Pancreas (tissue), 10 donors: ENCODE results near the gene WWOX. TPM values are rescaled to one million over a fixed set of nuclear protein-coding genes. Genes with fewer than 3 reads are reported as not detected.

Source experiments
- ATAC-seq, 4 donors: fragments of 200-7000 bp; cut with Tn5 transposase; one replicate each; pipeline versions ENCODE4 v1.8.0 to v1.9.1; 2020; ENCODE audit warnings: mild to moderate bottlenecking in 4 of 4, moderate library complexity in 4 of 4
- DNase-seq, 6 donors: peaks; one replicate each; pipeline ENCODE4 v3.0.0-alpha.2; 2020
- FAIRE-seq: peaks from 2 replicates; lab custom pipeline; 2012; peaks lifted over from hg19 to GRCh38; lab: Jason Lieb, UNC
- H3K27ac ChIP-seq, 4 donors: fragments of 200-600 bp; sonication (generic); 1 replicate in 3 of 4; 2 replicates in 1 of 4; pipeline versions ENCODE4 v1.5.0 to v1.8.0; 2020
- H3K27me3 ChIP-seq, 4 donors: fragments of 200-600 bp; one replicate each; pipeline ENCODE4 v1.8.0; 2021
- H3K36me3 ChIP-seq, 3 donors: fragments of 200-600 bp; sonication (generic) in 1 of 3; one replicate each; pipeline versions ENCODE4 v1.5.0 to v1.8.0; 2020 to 2021
- H3K4me1 ChIP-seq, 3 donors: fragments of 200-600 bp; one replicate each; pipeline ENCODE4 v1.8.0; 2021
- H3K4me3 ChIP-seq, 4 donors: fragments of 200-600 bp; sonication (generic) in 2 of 4; one replicate each; pipeline versions ENCODE4 v1.5.0 to v1.8.0; 2020 to 2021
- H3K9me3 ChIP-seq, 4 donors: fragments of 200-600 bp; one replicate each; pipeline ENCODE4 v1.8.0; 2021
- whole genome bisulfite sequencing, 2 donors: extraction: QIAGEN DNeasy Blood & Tissue Kit; methylation state at CpG; one replicate each; pipeline ENCODE4 v1.1.7; 2013; 5-methylcytosine and 5-hydroxymethylcytosine counted together
- intact Hi-C, 3 donors: fragments of 100-400 bp; cut with DNase I; formaldehyde crosslinking; loops; one replicate each; pipeline versions ENCODE4 v1.11.1 to v1.14.2; 2022
- polyA plus RNA-seq, 2 donors: library from polyadenylated mRNA; stranded (reverse); fragments of 200-250 nt; gene quantifications; one replicate each; pipeline ENCODE4 v1.2.3, GENCODE V29; 2013
- total RNA-seq, 6 donors: library from RNA; stranded (reverse); fragmentation: NEBNext Ultra II Directional in 4 of 6; extraction: Animal tissue kit (Norgen Biotek cat#: 25700) in 4 of 6; gene quantifications; one replicate each; pipeline versions ENCODE4 v1.2.1 to v1.2.4, GENCODE V29; 2021 to 2023
- TF ChIP-seq, protein P1 (sequence below), 4 donors: fragments of 200-600 bp; sonication (generic) in 3 of 4; IDR thresholded peaks; one replicate each; pipeline versions ENCODE4 v1.5.0 to v1.8.0; 2021; ENCODE audit warnings: antibody characterized with exemption in 4 of 4
- donor health status: healthy with polysubstance abuse.
- donor health status: DM: no; HTN: no; CAD: no; lungs with moderate emphysema.
- donor health status: DM: no; HTN: no; CAD: no.
- donor health status: control.
- donor health status: control.
- donor health status: Bipolar disorder and iron deficiency.
- donor health status: DM: yes; HTN: yes; CAD: no.
- donor health status: DM: no; HTN: no; CAD: no.
- donor health status: DM: no; HTN: no; CAD: no.
- donor health status: DM: yes; HTN: yes; CAD: no.

WWOX gene
- total and polyA plus RNA-seq, 8 donors: 6.8 to 14.4 (median 10.8) TPM

DNA sequence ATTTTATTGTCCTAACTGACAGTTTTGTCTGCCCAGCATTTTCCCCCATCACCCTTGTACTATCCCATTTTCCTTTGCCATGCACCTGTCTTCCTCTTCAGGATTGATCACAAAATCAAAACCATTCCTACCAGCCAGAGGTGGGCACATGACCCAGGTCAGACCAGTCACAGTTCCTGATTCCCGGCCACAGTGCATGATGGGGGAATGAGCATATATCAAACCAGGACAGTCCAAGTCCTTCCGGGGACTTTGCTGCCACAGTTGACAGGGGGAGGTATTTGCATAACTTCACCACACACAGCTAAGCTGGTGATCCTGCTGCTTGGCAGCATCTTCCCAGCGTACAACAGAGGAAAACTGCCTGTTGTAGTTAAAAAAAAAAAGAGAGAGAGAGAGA lies 493.9 kb downstream of the WWOX start:
- H3K27ac ChIP-seq: no peak overlapping the region
- TF ChIP-seq, protein P1, sequence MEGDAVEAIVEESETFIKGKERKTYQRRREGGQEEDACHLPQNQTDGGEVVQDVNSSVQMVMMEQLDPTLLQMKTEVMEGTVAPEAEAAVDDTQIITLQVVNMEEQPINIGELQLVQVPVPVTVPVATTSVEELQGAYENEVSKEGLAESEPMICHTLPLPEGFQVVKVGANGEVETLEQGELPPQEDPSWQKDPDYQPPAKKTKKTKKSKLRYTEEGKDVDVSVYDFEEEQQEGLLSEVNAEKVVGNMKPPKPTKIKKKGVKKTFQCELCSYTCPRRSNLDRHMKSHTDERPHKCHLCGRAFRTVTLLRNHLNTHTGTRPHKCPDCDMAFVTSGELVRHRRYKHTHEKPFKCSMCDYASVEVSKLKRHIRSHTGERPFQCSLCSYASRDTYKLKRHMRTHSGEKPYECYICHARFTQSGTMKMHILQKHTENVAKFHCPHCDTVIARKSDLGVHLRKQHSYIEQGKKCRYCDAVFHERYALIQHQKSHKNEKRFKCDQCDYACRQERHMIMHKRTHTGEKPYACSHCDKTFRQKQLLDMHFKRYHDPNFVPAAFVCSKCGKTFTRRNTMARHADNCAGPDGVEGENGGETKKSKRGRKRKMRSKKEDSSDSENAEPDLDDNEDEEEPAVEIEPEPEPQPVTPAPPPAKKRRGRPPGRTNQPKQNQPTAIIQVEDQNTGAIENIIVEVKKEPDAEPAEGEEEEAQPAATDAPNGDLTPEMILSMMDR (IDR thresholded peaks at IDR 0.05): no peak
- intact Hi-C loops: no loop called here
- WGBS, 2 donors: 83 to 84% methylated on average over 3 of the region's 3 CpGs
- no peaks in the 10 kb centered on the region for H3K9me3 ChIP-seq
- no peaks in the 10 kb centered on the region for H3K27me3 ChIP-seq
- no peak for DNase-seq
- FAIRE-seq: no peak
- no peak overlapping the region for H3K4me3 ChIP-seq
- ATAC-seq: no peak
- no peaks in the 10 kb centered on the region for H3K4me1 ChIP-seq
- no peaks in the 10 kb centered on the region for H3K36me3 ChIP-seq

DNA sequence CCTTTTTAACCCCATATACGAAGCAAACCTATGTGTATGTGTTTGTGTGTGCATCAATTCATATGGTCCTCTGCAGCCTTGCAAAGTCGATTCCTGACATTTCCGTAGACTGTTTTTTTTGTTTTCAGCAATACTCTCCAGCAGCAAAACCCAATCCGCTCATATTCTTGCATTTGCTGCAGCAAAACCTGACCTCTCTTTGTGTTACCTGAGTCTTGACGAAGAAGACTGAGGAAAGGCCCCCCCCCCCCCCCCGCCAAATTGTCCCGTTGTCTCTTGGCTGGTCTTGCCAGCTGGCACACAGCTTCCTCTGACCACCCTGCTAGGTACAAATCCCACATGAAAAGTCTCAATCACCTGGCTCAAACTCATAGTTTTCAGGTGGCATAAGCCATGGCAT lies 494.7 kb downstream of the WWOX start:
- H3K36me3 ChIP-seq: no peaks in the 10 kb centered on the region
- H3K4me3 ChIP-seq: no peak overlapping the region
- intact Hi-C loops: no loop called here
- H3K9me3 ChIP-seq: no peaks in the 10 kb centered on the region
- 73 to 82% methylated on average over 6 to 7 of the region's 7 CpGs for WGBS, 2 donors
- no peak for ATAC-seq
- no peak overlapping the region for H3K27ac ChIP-seq
- no peaks in the 10 kb centered on the region for H3K4me1 ChIP-seq
- H3K27me3 ChIP-seq: no peaks in the 10 kb centered on the region
- TF ChIP-seq, protein P1 (IDR thresholded peaks at IDR 0.05): no peak
- no peak for DNase-seq
- FAIRE-seq: no peak

DNA sequence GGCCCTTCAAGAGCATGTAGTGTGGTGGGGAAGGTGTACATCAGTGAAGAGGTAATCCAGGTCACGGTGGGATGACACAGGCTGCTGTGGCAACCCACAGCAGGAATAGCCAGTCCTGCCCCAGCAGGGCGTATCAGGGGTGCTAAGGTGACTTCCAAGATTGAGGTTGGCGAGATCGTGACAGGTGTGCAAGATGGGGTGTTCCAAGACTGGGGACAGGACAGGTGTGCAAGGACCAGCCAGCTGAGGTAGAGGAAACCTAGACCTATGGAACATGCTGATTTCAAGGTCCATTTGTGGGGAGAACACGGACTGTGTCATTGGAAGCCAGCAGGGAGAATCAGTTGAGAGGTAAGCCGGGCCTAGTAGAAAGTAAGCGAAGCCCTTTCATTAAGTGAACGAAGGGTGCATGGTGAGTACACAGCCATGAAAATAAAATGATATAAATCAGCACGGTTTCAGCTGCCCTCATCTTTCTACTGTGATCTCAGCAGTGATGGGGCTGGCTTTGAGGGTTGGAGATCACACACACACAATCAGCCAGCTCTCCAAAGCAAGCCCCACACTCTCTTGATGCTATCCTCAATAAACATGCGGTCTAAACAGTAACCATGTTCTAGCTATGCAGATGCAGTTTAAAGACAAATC lies 497.0 kb downstream of the WWOX start:
- TF ChIP-seq, protein P1 (IDR thresholded peaks at IDR 0.05): no peak
- Histone ChIP-seq H3K27me3 (no peaks in the 10 kb centered on the region), H3K27ac (no peak overlapping the region), H3K9me3 (no peaks in the 10 kb centered on the region), H3K4me3 (no peak overlapping the region), H3K4me1 (no peaks in the 10 kb centered on the region), H3K36me3 (no peaks in the 10 kb centered on the region)
- intact Hi-C loops: no loop called here
- WGBS, 2 donors: 85 to 87% methylated on average over 10 of the region's 10 CpGs
- DNase-seq: no peak
- FAIRE-seq: no peak
- ATAC-seq: no peak

DNA sequence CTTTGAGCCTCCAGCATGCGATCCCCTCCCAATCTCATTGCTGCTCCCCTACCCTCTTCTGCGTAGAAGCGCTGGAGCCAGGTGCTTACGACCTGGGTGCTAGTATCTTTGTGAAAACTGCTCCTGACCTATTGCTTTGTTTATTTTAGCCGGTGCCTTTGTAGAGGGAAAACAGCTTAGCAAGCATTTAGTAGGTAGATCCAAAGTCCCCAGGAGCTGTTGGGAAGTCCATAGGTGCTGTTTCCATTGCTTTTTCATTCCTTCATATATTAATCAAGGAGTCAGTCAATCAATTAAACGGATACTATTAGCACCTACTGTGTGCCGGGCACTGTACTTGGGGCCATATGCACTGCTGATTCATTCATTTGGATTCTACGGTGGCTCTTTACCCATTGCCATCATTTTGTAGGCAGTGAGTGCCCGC lies 497.6 kb downstream of the WWOX start:
- Histone ChIP-seq H3K36me3 (no peaks in the 10 kb centered on the region), H3K27me3 (no peaks in the 10 kb centered on the region), H3K4me3 (no peak overlapping the region), H3K9me3 (no peaks in the 10 kb centered on the region), H3K4me1 (no peaks in the 10 kb centered on the region), H3K27ac (no peak overlapping the region)
- WGBS, 2 donors: 67 to 76% methylated on average over 9 of the region's 9 CpGs
- no peak for FAIRE-seq
- intact Hi-C loops: no loop called here
- ATAC-seq: no peak
- TF ChIP-seq, protein P1 (IDR thresholded peaks at IDR 0.05): no peak
- DNase-seq: no peak

DNA sequence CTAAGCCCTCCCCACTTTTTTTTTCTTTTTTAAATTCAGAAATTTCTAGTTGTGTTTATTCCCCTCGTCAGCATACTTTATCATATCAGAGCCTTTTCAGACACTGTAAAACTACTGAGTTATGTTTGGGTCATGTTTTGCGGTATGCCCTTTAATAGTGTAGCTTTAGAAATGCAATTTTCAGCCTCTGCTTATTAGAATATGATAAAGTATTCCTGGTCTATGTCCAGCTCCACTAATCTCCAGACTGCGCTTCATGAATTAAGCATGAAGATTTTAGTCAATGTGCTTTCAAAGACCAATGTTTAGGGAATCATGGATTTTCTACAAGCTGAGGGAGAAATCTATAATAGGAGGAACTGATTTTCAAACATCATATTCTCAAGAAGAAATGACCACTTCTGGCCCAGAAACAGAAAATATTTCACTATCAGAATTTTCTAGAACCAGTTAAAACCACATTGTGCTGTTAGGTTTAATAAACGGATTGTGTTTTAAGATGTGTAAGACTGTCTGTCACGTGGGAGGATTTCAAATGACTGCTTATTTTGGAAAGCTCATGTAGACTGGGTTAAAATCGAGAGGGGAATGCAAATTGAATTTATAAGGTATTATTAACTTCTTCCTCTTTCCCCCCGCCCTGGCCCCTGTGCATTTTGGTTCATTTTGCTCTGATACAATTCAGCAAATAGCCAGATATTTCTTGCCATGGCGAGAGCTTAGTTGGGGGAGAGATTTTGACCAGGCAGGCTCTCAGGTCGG lies 498.5 kb downstream of the WWOX start:
- Histone ChIP-seq H3K36me3 (no peaks in the 10 kb centered on the region), H3K27ac (no peak overlapping the region), H3K4me1 (no peaks in the 10 kb centered on the region), H3K27me3 (no peaks in the 10 kb centered on the region), H3K4me3 (no peak overlapping the region), H3K9me3 (no peaks in the 10 kb centered on the region)
- DNase-seq: no peak
- 86 to 91% methylated on average over 9 of the region's 9 CpGs for WGBS, 2 donors
- TF ChIP-seq, protein P1 (IDR thresholded peaks at IDR 0.05): no peak
- intact Hi-C loops: no loop called here
- no peak for ATAC-seq
- no peak for FAIRE-seq
